Skeletal muscle tissue (tissue), 4 donors: Measurements from ENCODE around the gene DLG5. TPM values are rescaled to one million over a fixed set of nuclear protein-coding genes. Genes with fewer than 3 reads are reported as not detected.
A peak's percentile ranks its signal among the peaks of the same experiment; 100 is the strongest.

Experiments
- H3K27ac ChIP-seq: one replicate; pipeline ENCODE4 v1.7.0; 2013; ENCODE audit warnings: mild to moderate bottlenecking, low read depth, low read length, inconsistent platforms
- H3K27me3 ChIP-seq, 3 donors: one replicate each; pipeline ENCODE4 v1.7.0; 2013; ENCODE audit warnings: low read length in 3 of 3; ENCODE audit not compliant: control insufficient read depth in 3 of 3, insufficient read depth in 3 of 3
- H3K36me3 ChIP-seq, 3 donors: one replicate each; pipeline ENCODE4 v1.7.0; 2013; ENCODE audit warnings: low read length in 3 of 3; ENCODE audit not compliant: control insufficient read depth in 3 of 3, insufficient read depth in 3 of 3
- H3K4me1 ChIP-seq, 3 donors: one replicate each; pipeline ENCODE4 v1.7.0; 2013; ENCODE audit warnings: low read length in 3 of 3, mild to moderate bottlenecking in 3 of 3; ENCODE audit not compliant: control insufficient read depth in 3 of 3, insufficient read depth in 3 of 3
- H3K4me3 ChIP-seq, 3 donors: one replicate each; pipeline ENCODE4 v1.7.0; 2013; ENCODE audit warnings: low read length in 3 of 3
- H3K9ac ChIP-seq, 3 donors: one replicate each; pipeline ENCODE4 v1.7.0; 2013; ENCODE audit warnings: low read length in 3 of 3, mild to moderate bottlenecking in 3 of 3, moderate library complexity in 2 of 3, low read depth in 1 of 3
- H3K9me3 ChIP-seq, 3 donors: one replicate each; pipeline ENCODE4 v1.7.0; 2013; ENCODE audit warnings: low read length in 3 of 3; ENCODE audit not compliant: control insufficient read depth in 3 of 3
- total RNA-seq: library from RNA; depleted of rRNA; stranded (reverse); fragments of >200 nt; gene quantifications from one replicate; pipeline ENCODE4 v1.2.3, GENCODE V29; 2014
- donor health status: Osteomylitis.

The DLG5 gene
- total RNA-seq, 1 donor from 2014 or later, result 14.1 TPM

GRCh38 chr10:77854115-77854514 lies 72.4 kb downstream of the DLG5 start:
- H3K4me1 ChIP-seq, result peaks cover 0 to 2% (median 0%) of the 10 kb centered on the region in 3 donors
- H3K4me3 ChIP-seq, result no peak overlapping the region
- H3K36me3 ChIP-seq, result peaks cover 25 to 38% (median 37%) of the 10 kb centered on the region in 3 donors

GRCh38 chr10:77853256-77853655 lies 73.3 kb downstream of the DLG5 start:
- peaks cover 0 to 2% (median 0%) of the 10 kb centered on the region in 3 donors for H3K4me1 ChIP-seq
- H3K4me3 ChIP-seq, result no peak overlapping the region
- no peak overlapping the region for H3K9ac ChIP-seq
- peaks cover 25 to 38% (median 37%) of the 10 kb centered on the region in 3 donors for H3K36me3 ChIP-seq
- H3K27me3 ChIP-seq, result no peaks in the 10 kb centered on the region
- H3K27ac ChIP-seq, result no peak overlapping the region
- no peaks in the 10 kb centered on the region for H3K9me3 ChIP-seq

More at GRCh38 chr10:77854115-77854514, 72.4 kb downstream of the DLG5 start:
- no peaks in the 10 kb centered on the region for H3K27me3 ChIP-seq
- no peaks in the 10 kb centered on the region for H3K9me3 ChIP-seq
- H3K9ac ChIP-seq, result no peak overlapping the region
- H3K27ac ChIP-seq, result no peak overlapping the region

DNA sequence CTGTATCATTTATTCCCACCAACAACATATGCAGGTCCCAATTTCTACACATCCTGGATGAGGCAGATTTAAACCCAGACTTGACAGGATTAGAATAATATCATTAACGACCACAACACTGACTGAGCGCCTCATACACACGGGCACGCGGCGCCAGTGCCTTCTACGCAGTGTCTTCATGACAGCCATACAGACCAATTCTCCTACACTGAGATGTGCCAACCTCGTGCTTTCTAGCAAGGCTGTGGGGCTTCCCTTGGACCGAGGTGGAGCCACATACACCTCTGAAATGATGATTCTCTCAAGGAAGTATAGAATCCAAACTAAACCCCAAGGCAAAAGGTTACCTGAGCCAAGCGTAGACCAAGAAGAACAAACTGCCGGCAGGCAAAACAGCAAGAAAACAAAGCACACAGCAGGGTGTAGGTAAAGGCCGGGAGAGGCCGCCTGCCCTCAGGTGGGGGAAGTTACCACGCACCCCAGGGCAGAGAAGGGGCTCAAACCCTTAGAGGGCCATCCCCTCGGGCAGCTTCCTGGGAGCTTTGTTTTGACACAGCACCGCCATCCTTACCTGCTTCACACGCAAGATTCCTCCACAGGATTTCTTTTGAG lies 75.8 kb downstream of the DLG5 start:
- H3K9me3 ChIP-seq, result no peaks in the 10 kb centered on the region
- H3K27me3 ChIP-seq, result no peaks in the 10 kb centered on the region
- H3K4me1 ChIP-seq, result peaks cover 4 to 16% (median 13%) of the 10 kb centered on the region in 3 donors
- H3K36me3 ChIP-seq, result peaks cover 16 to 39% (median 33%) of the 10 kb centered on the region in 3 donors
- H3K9ac ChIP-seq, result no peak overlapping the region
- no peak overlapping the region for H3K27ac ChIP-seq
- no peak overlapping the region for H3K4me3 ChIP-seq

DNA sequence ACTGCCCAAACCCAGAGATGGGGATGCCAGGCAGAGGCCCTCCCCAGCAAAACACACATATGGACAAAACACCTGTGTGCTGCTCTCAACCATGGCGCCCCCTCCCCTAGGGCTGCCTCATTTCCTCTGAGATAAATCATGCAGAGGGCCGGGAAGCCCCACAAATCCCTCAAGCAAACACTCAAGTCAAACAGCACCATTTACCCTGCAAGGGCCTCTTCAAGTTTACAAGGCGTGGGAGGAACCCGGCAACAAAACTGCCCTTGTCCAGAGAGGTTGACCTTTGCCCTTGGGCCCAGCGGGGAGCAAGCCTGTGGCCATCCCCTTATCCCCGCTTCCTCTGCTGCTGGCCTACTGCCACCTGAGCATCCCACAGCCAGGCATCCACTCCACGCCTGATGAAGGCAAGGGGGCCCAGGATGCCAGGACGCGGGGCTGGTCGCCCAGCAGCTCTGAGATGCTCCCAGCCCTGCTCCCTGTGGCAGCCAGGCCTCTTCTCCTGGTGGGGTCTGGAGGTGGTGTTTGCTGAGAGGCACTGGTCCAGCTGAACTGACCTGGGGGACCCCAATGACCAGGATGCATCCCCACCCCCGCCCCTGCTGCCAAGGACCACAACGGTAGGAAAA lies 77.4 kb downstream of the DLG5 start:
- no peak overlapping the region for H3K27ac ChIP-seq
- no peaks in the 10 kb centered on the region for H3K27me3 ChIP-seq
- peaks cover 13 to 31% (median 25%) of the 10 kb centered on the region in 3 donors for H3K36me3 ChIP-seq
- no peak overlapping the region for H3K4me3 ChIP-seq
- no peaks in the 10 kb centered on the region for H3K9me3 ChIP-seq
- H3K9ac ChIP-seq, result peak overlapping the region in 1 of 3 donors; percentile 29
- peaks cover 8 to 28% (median 22%) of the 10 kb centered on the region in 3 donors for H3K4me1 ChIP-seq

DNA sequence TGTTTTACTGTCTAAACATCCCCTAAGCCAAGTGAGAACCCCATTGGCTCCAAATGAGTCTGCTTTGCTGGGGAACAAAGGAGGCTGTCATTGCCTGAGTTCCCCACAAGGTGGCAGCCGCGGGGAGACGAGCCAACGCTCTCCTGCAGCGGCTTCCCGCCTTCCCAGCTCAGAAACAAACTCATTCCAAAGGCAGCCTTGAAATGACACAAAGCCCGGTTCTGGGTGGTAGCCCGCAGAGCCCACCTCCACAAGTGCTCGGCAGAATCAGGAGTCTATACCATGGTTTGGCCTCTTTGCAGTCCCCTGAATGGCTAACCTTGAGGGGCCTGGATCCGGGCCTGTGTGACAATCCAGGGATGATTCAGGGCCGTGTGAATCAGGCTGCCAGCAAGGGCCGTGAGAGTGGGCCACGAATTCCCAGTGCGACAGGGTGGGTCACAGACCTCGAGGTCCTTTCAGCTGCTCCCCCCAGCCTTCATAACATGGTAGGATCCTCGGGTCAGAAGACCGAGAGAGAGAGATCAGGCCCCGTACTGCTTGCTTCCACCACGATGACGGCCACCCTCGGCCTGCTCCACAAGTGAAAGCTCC lies 79.7 kb downstream of the DLG5 start:
- peak overlapping the region; percentile 20 to 57 (median 24) for H3K9ac ChIP-seq

DNA sequence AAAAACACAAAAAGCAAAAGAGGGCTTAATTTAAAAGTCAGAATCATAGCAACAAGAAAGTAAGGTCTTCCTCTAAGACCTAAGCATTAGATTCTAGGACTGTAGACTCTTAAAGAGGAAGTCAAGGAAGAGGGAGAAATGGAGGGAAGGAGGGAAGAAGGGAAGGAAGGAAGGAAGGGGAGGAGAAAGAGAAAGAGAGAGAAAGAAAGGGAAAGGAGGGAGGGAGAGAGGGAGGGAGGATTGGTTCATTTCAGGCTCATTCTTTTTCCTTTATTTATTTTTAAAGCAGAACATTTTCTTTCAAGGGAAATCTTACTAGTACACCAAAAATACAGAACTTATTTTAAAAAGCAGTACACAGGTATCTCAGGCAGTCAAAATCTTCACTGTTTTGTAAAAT lies 81.1 kb downstream of the DLG5 start:
- H3K36me3 ChIP-seq, result peaks cover 27 to 39% (median 28%) of the 10 kb centered on the region in 3 donors
- H3K27me3 ChIP-seq, result no peaks in the 10 kb centered on the region
- no peak overlapping the region for H3K4me3 ChIP-seq
- H3K4me1 ChIP-seq, result peaks cover 8 to 28% (median 22%) of the 10 kb centered on the region in 3 donors
- no peaks in the 10 kb centered on the region for H3K9me3 ChIP-seq
- H3K9ac ChIP-seq, result peak overlapping the region in 1 of 3 donors; percentile 9
- no peak overlapping the region for H3K27ac ChIP-seq

More for the DNA sequence above, 79.7 kb downstream of the DLG5 start:
- Histone ChIP-seq H3K27ac (peak overlapping the region; percentile 10), H3K27me3 (no peaks in the 10 kb centered on the region), H3K9me3 (no peaks in the 10 kb centered on the region), H3K36me3 (peaks cover 14 to 39% (median 24%) of the 10 kb centered on the region in 3 donors), H3K4me1 (peaks cover 8 to 28% (median 22%) of the 10 kb centered on the region in 3 donors), H3K4me3 (no peak overlapping the region)

DNA sequence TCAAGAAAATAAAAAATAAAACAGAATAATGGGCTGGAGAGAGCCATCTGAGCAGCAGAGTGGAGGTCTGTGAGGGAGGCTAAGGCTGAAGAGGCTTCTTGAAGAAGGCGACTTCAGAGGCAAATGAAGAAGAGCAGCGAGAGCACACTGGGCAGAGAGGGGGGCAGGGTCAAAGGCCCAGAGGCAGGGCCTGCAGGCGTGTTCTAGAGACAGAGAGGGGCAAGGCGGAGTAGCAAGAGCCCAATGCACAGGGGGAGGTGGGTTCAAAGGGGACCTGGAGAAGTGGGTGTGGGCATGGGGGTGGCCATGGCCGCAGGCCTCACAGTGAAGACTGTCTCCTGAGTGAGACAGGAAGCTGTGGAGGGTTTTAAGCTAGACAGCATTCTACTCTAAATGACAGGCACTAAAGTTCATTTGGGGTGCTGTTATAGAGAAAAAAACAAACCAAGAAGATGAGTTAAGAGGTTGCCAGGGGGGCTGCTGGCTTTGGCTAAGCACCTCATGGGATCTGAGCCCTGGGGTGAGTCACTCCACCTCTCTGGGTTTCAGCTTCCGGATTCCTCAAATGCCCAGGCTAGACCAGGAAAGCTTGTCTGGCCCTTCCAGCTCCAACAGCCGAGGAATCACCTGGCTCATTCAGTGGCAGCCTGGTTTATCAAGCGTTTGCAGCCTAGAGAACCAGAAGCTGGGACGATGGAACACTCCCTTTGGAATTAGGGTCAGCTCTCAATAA lies 81.7 kb downstream of the DLG5 start:
- no peak overlapping the region for H3K4me3 ChIP-seq
- H3K9ac ChIP-seq, result peak overlapping the region in 1 of 3 donors; percentile 9
- H3K9me3 ChIP-seq, result no peaks in the 10 kb centered on the region
- no peaks in the 10 kb centered on the region for H3K27me3 ChIP-seq
- peaks cover 27 to 37% (median 27%) of the 10 kb centered on the region in 3 donors for H3K36me3 ChIP-seq
- H3K4me1 ChIP-seq, result peaks cover 8 to 28% (median 22%) of the 10 kb centered on the region in 3 donors
- H3K27ac ChIP-seq, result no peak overlapping the region

DNA sequence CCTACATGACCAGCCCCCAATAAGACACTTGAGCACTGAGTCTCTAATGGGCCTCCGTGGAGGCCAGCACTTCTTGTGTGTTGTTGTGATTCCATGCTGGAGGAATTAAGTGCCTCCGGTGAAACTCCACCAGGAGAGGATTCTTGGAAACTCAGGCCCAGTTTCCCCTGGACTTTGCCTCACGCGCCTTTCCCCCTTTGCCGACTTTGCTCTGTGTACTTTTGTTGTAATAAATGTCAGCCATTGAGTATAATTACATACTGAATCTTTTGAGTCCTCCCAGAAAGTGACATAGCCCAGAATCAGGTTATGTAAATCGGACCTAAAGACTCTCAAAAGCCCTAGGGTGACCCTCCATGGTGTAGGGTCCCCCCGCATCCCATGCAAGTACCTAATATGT lies 82.4 kb downstream of the DLG5 start:
- Histone ChIP-seq H3K4me3 (no peak overlapping the region), H3K27ac (no peak overlapping the region), H3K27me3 (no peaks in the 10 kb centered on the region), H3K9ac (no peak overlapping the region), H3K36me3 (peaks cover 26 to 35% (median 27%) of the 10 kb centered on the region in 3 donors), H3K4me1 (peaks cover 8 to 28% (median 22%) of the 10 kb centered on the region in 3 donors), H3K9me3 (no peaks in the 10 kb centered on the region)

- peaks cover 8 to 29% (median 22%) of the 10 kb centered on the region in 3 donors for H3K4me1 ChIP-seq
- H3K9me3 ChIP-seq, result no peaks in the 10 kb centered on the region
- no peaks in the 10 kb centered on the region for H3K27me3 ChIP-seq
- no peak overlapping the region for H3K4me3 ChIP-seq
- no peak overlapping the region for H3K27ac ChIP-seq
- peaks cover 26 to 35% (median 34%) of the 10 kb centered on the region in 3 donors for H3K36me3 ChIP-seq
- H3K9ac ChIP-seq, result no peak overlapping the region
Observed at GRCh38 chr10:77843264-77843663, 83.3 kb downstream of the DLG5 start.
